Brain microvascular endothelial cell (primary cell): ENCODE measurements around the gene LMCD1.

Source experiments
- DNase-seq: peaks from one replicate; pipeline ENCODE4 v3.0.0-alpha.2; 2020
- H3K27ac ChIP-seq: fragments of 250-450 bp; sonication (Bioruptor Pico); 2 replicates; pipeline ENCODE4 v1.5.1; 2020; ENCODE audit warnings: mild to moderate bottlenecking, moderate library complexity
- H3K27me3 ChIP-seq: fragments of 250-450 bp; sonication (Bioruptor Pico); replicated peaks from 2 replicates; pipeline ENCODE4 v1.5.1; 2020; ENCODE audit warnings: mild to moderate bottlenecking
- H3K36me3 ChIP-seq: fragments of 250-450 bp; sonication (Bioruptor Pico); replicated peaks from 2 replicates; pipeline ENCODE4 v1.5.1; 2020; ENCODE audit warnings: mild to moderate bottlenecking
- H3K4me3 ChIP-seq: 2 replicates; pipeline ENCODE4 v1.5.1; 2011; ENCODE audit warnings: low read depth, mild to moderate bottlenecking, control low read depth, low read length, moderate library complexity
- CTCF ChIP-seq: IDR thresholded peaks from 2 replicates; pipeline ENCODE4 v1.5.1; 2011; ENCODE audit warnings: low read depth, mild to moderate bottlenecking, moderate library complexity, low read length, control low read depth, inconsistent platforms; ENCODE audit errors: missing control alignments
- in situ Hi-C: cut with HindIII; loops from 2 replicates; pipeline ENCODE4 v1.10.0; 2017; ENCODE audit warnings: low sequenced_read_pairs, low pct_ligation_motif_present

Gene LMCD1

DNA sequence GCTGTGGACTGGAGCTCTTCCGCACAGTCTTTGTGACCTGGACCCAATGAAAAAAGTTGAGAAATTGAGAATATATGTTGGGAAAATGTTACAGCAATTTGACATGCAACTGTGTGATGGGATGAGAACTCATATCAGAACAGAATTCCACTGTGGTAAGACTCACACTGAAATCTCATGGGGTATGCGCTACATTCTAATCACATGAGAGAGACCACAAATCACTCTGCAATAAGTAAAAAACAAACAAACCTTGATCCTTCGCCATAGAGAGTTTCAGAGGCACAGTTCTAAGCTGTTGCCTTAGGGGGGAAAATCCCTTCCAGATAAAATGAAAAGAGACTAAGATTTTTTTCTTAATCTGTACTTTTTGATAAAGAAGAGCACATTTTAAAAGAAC is 37.3 kb downstream of the LMCD1 start:
- TF ChIP-seq CTCF: no peak
- Histone ChIP-seq H3K27ac (peak overlapping the region; percentile 76), H3K27me3 (no peaks in the 10 kb centered on the region), H3K4me3 (no peak overlapping the region), H3K36me3 (peaks cover 36% of the 10 kb centered on the region)
- in situ Hi-C loops: no loop called here
- DNase-seq: peak; percentile 73

DNA sequence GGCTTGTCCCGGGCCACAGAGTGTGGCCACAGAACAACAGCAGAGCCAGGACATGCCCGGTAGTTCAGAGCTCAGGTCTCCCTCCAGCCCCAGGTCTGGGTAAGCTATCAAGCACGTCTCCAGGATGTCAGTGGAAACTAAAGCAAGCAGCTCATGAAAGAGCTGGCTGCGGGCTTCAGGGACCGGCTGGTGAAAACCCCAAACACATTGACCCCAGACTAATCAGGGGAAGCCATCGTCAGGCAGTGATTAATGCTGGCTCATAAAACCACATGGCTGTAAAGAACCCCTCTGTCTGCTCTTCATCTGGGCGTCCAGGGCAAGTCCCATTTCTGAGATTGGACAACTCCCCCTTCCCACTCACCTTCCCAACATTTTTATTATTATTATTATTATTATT is 37.8 kb downstream of the LMCD1 start:
- Histone ChIP-seq H3K36me3 (peaks cover 38% of the 10 kb centered on the region), H3K4me3 (no peak overlapping the region), H3K27ac (peak overlapping the region; percentile 76), H3K27me3 (no peaks in the 10 kb centered on the region)
- no peak for TF ChIP-seq CTCF
- in situ Hi-C loops: no loop called here
- DNase-seq: peak; percentile 64

- Histone ChIP-seq H3K36me3 (peaks cover 38% of the 10 kb centered on the region), H3K27ac (no peak overlapping the region)
These were observed 38.8 kb downstream of the LMCD1 start for GRCh38 chr3:8540456-8540855.

GRCh38 chr3:8541486-8541885 is 39.9 kb downstream of the LMCD1 start:
- Histone ChIP-seq H3K27ac (no peak overlapping the region), H3K4me3 (no peak overlapping the region), H3K36me3 (peaks cover 40% of the 10 kb centered on the region), H3K27me3 (no peaks in the 10 kb centered on the region)
- no peak for TF ChIP-seq CTCF
- no peak for DNase-seq
- in situ Hi-C loops: no loop called here

More at GRCh38 chr3:8540456-8540855, 38.8 kb downstream of the LMCD1 start:
- no peak for DNase-seq
- in situ Hi-C loops: no loop called here
- Histone ChIP-seq H3K27me3 (no peaks in the 10 kb centered on the region), H3K4me3 (no peak overlapping the region)
- TF ChIP-seq CTCF: no peak

DNA sequence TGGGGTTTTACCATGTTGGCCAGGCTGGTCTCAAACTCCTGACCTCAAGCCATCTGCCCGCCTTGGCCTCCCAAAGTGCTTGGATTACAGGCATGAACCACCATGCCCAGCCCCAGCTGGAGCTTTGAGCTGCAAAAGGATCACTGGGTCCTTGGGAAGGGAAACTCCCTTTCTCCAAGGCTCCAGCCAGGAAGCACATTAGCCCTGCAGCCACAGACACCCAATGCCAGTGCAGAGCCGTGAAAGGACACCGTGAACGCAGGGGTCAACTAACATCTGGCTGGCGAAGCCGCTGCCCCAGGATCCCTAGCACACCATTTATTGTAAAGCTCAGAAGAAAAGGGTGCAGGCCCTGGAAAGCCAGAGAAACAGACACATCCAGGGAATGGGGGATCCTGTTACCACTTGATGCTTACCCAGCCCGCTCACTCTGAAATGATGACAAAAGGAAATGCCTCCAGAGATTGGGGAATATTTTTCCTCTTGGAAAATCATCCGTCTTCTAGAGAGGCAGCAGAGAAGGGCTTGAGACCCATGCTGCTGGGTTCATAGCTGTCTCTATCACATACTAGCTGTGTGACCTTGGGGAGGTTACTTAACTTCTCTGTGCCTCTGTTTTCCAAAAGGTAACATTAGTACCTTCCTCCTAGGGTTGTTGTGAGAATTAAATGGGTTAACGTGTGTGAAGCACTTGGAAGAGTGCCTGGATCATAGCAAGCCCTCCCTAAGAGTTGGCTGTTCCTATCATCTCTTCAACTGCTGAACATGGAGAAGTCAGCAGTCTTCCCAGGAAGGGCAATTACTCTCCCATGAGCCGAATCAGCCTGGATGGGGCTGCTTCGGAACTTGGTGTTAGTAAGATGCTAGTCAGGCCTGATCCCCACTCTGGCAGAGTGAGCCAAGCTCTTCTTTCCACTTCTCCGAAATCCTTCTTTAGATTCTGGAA is 40.8 kb downstream of the LMCD1 start:
- in situ Hi-C loops: no loop called here
- TF ChIP-seq CTCF: no peak
- Histone ChIP-seq H3K4me3 (no peak overlapping the region), H3K27me3 (no peaks in the 10 kb centered on the region), H3K27ac (no peak overlapping the region), H3K36me3 (peaks cover 37% of the 10 kb centered on the region)
- no peak for DNase-seq
